Prostate gland (tissue), 2 donors: ENCODE data around the gene CD3G. TPM values are rescaled to one million over a fixed set of nuclear protein-coding genes. Genes with fewer than 3 reads are reported as not detected.

ENCODE experiments used
- DNase-seq: peaks from one replicate; pipeline ENCODE4 v3.0.0-alpha.2; 2019; ENCODE audit warnings: low spot score
- H3K27ac ChIP-seq, 2 donors: fragments of 200-600 bp; sonication (generic); 2 replicates each; pipeline ENCODE4 v1.5.1; 2017 to 2019
- H3K27me3 ChIP-seq: fragments of 200-600 bp; sonication (generic); replicated peaks from 2 replicates; pipeline ENCODE4 v1.5.1; 2019; ENCODE audit not compliant: insufficient read depth
- H3K36me3 ChIP-seq, 2 donors: fragments of 200-600 bp; sonication (generic); 1 replicate in 1 of 2; 2 replicates in 1 of 2; pipeline versions ENCODE4 v1.5.1 to v1.8.1; 2017 to 2019
- H3K4me1 ChIP-seq: fragments of 200-600 bp; sonication (generic); replicated peaks from 2 replicates; pipeline ENCODE4 v1.5.1; 2019
- H3K4me3 ChIP-seq, 2 donors: fragments of 200-600 bp; sonication (generic); 2 replicates each; pipeline ENCODE4 v1.5.1; 2017 to 2019
- H3K9me3 ChIP-seq: fragments of 200-600 bp; sonication (generic); 2 replicates; pipeline ENCODE4 v1.5.1; 2017
- POLR2A ChIP-seq: fragments of 450-650 bp; IDR thresholded peaks from one replicate; pipeline ENCODE4 v1.6.1; 2016; ENCODE audit warnings: antibody characterized with exemption, mild to moderate bottlenecking
- POLR2AphosphoS5 ChIP-seq: sonication (generic); formaldehyde crosslinking; IDR thresholded peaks from one replicate; pipeline ENCODE4 v1.6.1; 2017; ENCODE audit warnings: antibody characterized with exemption
- WGBS: methylation state at CpG from one replicate; pipeline ENCODE4 v1.1.5; 2018; 5-methylcytosine and 5-hydroxymethylcytosine counted together
- intact Hi-C: fragments of 100-400 bp; cut with DNase I; formaldehyde crosslinking; loops from one replicate; pipeline ENCODE4 v1.14.2; 2022
- total RNA-seq, 2 donors: library from RNA; depleted of rRNA; stranded (reverse); fragments of >200 nt; gene quantifications; one replicate each; pipeline ENCODE4 v1.1.0, GENCODE V29; 2016
- TF ChIP-seq, protein P1 (sequence below), 4 experiments: fragments of 200-600 bp in 2 of 4; fragments of 450-650 bp in 2 of 4; sonication (generic) in 2 of 4; IDR thresholded peaks; 1 replicate in 3 of 4; 2 replicates in 1 of 4; pipeline ENCODE4 v1.5.1; 2016 to 2019; ENCODE audit warnings: antibody characterized with exemption in 4 of 4, mild to moderate bottlenecking in 2 of 4, moderate library complexity in 2 of 4

CD3G gene
- total RNA-seq = 1 to 10 TPM; 1.2 to 1.7 TPM

DNA sequence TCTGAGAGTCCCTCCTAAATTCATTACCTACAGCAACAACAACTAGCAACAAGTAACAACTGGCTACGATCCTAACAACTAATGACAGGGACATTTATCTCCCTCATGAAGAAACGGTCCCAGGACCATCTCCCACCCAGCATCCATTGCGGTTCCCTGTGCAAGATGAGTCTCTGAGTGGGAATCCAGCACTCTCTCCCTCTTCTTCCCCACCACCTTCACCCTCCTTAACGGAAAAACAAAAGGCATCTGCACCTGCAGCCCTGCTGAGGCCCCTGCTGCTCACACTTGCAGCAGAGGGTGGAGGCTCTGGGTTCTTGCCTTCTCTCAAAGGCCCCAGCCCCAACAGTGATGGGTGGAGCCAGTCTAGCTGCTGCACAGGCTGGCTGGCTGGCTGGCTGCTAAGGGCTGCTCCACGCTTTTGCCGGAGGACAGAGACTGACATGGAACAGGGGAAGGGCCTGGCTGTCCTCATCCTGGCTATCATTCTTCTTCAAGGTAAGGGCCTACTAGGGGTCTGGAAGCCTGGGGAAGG, at the start of gene CD3G:
Gene CD3G (plus strand): TSS at position 364 of the 535 bp plus-strand sequence. CDS start 80 bp downstream, at position 444.
- no peak for DNase-seq
- TF ChIP-seq POLR2AphosphoS5 = no peak
- TF ChIP-seq POLR2A = no peak
- TF ChIP-seq, protein P1, sequence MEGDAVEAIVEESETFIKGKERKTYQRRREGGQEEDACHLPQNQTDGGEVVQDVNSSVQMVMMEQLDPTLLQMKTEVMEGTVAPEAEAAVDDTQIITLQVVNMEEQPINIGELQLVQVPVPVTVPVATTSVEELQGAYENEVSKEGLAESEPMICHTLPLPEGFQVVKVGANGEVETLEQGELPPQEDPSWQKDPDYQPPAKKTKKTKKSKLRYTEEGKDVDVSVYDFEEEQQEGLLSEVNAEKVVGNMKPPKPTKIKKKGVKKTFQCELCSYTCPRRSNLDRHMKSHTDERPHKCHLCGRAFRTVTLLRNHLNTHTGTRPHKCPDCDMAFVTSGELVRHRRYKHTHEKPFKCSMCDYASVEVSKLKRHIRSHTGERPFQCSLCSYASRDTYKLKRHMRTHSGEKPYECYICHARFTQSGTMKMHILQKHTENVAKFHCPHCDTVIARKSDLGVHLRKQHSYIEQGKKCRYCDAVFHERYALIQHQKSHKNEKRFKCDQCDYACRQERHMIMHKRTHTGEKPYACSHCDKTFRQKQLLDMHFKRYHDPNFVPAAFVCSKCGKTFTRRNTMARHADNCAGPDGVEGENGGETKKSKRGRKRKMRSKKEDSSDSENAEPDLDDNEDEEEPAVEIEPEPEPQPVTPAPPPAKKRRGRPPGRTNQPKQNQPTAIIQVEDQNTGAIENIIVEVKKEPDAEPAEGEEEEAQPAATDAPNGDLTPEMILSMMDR (IDR thresholded peaks at IDR 0.05) = no peak
- Histone ChIP-seq H3K4me3 (no peak within 1 kb of the TSS), H3K36me3 (no peaks in the 10 kb centered on the region), H3K4me1 (no peaks in the 10 kb centered on the region), H3K9me3 (no peaks in the 10 kb centered on the region), H3K27me3 (no peaks in the 10 kb centered on the region), H3K27ac (no peak within 1 kb of the TSS)
- 81% methylated on average over 6 of the region's 6 CpGs for WGBS
- intact Hi-C loops = no loop called here

DNA sequence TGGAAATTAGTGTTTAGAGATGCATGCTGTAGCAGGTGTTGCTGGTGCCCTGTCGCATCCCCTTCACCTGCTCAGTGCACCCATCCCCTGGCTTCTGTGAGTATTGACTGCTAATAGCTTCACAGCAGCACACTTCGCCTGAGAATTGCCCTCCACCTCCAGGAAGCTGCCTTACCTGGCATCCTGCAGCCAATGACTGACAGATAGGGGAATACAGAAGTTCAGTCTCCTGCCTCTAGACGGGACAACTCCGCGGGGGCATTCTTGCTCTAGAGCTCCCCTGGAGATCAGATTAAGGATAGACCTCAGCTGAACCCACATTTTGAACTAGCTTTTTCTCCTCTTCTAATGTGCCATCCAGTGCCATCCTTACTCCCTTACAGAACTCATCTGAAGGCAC, 48.9 kb upstream of the CD3G start:
- Histone ChIP-seq H3K4me3 (no peak overlapping the region), H3K4me1 (no peaks in the 10 kb centered on the region), H3K27me3 (no peaks in the 10 kb centered on the region), H3K27ac (no peak overlapping the region), H3K36me3 (no peaks in the 10 kb centered on the region), H3K9me3 (no peaks in the 10 kb centered on the region)
- no peak for DNase-seq
- intact Hi-C loops = no loop called here
- TF ChIP-seq, protein P1 (IDR thresholded peaks at IDR 0.05) = no peak
- TF ChIP-seq POLR2AphosphoS5 (no peak), POLR2A (no peak)
- 82% methylated on average over 5 of the region's 5 CpGs for WGBS

DNA sequence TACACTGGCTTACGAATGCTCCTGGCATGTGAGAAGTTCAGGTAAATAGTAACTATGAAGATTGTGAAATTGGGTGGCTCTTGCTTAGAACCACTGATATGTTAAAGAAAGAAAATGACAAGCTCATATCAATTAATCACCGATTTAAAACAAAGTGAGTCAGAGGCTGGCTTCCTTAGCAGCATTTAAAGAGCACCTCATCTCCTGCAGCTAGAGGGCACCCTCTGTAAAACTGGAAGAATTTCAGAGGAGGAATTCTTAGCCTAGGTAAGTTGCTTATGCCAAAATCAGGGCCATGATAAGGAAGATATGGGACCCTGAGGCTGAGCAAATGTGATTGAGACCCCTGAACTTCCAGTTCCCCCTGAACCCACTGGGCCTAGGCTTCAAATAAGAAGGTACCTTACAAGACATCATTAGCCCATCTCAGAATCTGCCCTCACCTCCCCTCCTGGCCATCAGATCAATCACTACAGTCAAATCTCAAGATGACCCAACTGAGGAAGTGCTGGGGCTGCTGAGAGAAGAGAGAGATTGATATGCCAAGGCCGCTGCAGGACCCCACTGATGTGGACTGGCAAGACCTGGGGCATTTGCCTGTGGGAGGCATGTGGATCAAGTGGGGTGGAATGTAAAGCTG, 48.2 kb upstream of the CD3G start:
- WGBS = 60% methylated on average over 3 of the region's 3 CpGs
- DNase-seq = peak; percentile 28

DNA sequence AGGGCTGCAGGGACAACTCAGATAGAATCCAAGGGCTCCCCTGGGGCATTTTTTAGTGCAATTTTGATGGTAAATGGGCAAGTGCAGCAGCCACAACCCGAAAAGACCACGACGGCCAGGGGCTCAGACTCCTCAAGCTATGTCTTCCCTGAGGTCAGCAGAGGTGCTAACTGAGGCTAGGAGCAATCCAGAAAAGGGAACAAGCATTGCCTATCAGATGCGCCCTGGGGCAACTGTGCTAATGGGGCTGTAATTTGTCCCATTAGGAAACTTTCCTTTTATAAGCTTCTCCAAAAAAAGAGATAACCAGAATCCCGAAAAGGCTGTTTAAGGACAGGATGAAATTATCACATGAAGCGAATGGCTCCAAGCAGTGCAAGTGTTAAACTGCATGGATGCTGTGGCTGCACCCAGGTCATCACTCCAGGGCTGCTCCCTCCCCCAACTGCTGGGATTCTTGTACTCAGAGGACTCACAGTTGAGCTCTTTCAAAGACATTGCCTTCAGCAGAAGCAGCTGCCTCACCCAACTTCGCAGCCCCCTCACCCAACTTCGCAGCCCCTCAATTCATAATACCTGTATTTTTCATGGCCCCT, 42.4 kb upstream of the CD3G start:
- WGBS = 62% methylated on average over 8 of the region's 8 CpGs
- no peaks in the 10 kb centered on the region for H3K4me1 ChIP-seq
- TF ChIP-seq, protein P1 (IDR thresholded peaks at IDR 0.05) = no peak
- TF ChIP-seq POLR2AphosphoS5 = no peak
- H3K9me3 ChIP-seq = no peaks in the 10 kb centered on the region
- no peaks in the 10 kb centered on the region for H3K36me3 ChIP-seq
- no peak for DNase-seq
- intact Hi-C loops = no loop called here
- no peak overlapping the region for H3K27ac ChIP-seq
- no peaks in the 10 kb centered on the region for H3K27me3 ChIP-seq
- H3K4me3 ChIP-seq = no peak overlapping the region

More for the DNA sequence above, 48.2 kb upstream of the CD3G start:
- no peaks in the 10 kb centered on the region for H3K9me3 ChIP-seq
- no peak overlapping the region for H3K27ac ChIP-seq
- H3K36me3 ChIP-seq = no peaks in the 10 kb centered on the region
- TF ChIP-seq POLR2AphosphoS5 = no peak
- TF ChIP-seq, protein P1 (IDR thresholded peaks at IDR 0.05) = peak; percentile 21 to 61 (median 54)
- TF ChIP-seq POLR2A = no peak
- H3K4me1 ChIP-seq = no peaks in the 10 kb centered on the region
- intact Hi-C loops = no loop called here
- H3K4me3 ChIP-seq = no peak overlapping the region
- H3K27me3 ChIP-seq = no peaks in the 10 kb centered on the region

DNA sequence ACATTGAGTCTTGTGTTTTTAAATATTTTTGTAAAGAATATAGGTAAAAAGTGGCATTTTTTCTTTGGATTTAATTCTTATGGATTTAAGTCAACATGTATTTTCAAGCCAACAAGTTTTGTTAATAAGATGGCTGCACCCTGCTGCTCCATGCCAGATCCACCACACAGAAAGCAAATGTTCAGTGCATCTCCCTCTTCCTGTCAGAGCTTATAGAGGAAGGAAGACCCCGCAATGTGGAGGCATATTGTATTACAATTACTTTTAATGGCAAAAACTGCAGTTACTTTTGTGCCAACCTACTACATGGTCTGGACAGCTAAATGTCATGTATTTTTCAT, 39.9 kb upstream of the CD3G start:
- 86% methylated on average over 1 of the region's 1 CpG for WGBS
- H3K4me1 ChIP-seq = no peaks in the 10 kb centered on the region
- H3K27me3 ChIP-seq = no peaks in the 10 kb centered on the region
- intact Hi-C loops = no loop called here
- H3K9me3 ChIP-seq = no peaks in the 10 kb centered on the region
- H3K4me3 ChIP-seq = no peak overlapping the region
- DNase-seq = no peak
- no peak overlapping the region for H3K27ac ChIP-seq
- no peaks in the 10 kb centered on the region for H3K36me3 ChIP-seq
- TF ChIP-seq POLR2AphosphoS5 = no peak
- TF ChIP-seq, protein P1 (IDR thresholded peaks at IDR 0.05) = no peak
- TF ChIP-seq POLR2A = no peak
